Mucosa of rectum (tissue), 2 donors: ENCODE data around the gene ORC6.
A peak's percentile ranks its signal among the peaks of the same experiment; 100 is the strongest.
"Not testable (repeated sequence)": the region's sequence is repeated elsewhere in the genome, so short reads cannot be mapped to it uniquely, and the experiment has no call there.

Experiments used
- H3K27ac ChIP-seq, 2 donors: one replicate each; pipeline ENCODE4 v1.7.0; 2013; ENCODE audit warnings: inconsistent platforms in 2 of 2, low read depth in 2 of 2, low read length in 2 of 2
- H3K27me3 ChIP-seq, 2 donors: one replicate each; pipeline ENCODE4 v1.7.0; 2013; ENCODE audit warnings: low read length in 2 of 2; ENCODE audit not compliant: control insufficient read depth in 2 of 2, insufficient read depth in 2 of 2
- H3K36me3 ChIP-seq, 2 donors: one replicate each; pipeline ENCODE4 v1.7.0; 2013; ENCODE audit warnings: low read length in 2 of 2; ENCODE audit not compliant: control insufficient read depth in 2 of 2, insufficient read depth in 2 of 2
- H3K4me1 ChIP-seq, 2 donors: one replicate each; pipeline ENCODE4 v1.7.0; 2013; ENCODE audit warnings: low read length in 2 of 2, mild to moderate bottlenecking in 1 of 2; ENCODE audit not compliant: control insufficient read depth in 2 of 2, insufficient read depth in 2 of 2
- H3K4me3 ChIP-seq, 2 donors: one replicate each; pipeline ENCODE4 v1.7.0; 2013; ENCODE audit warnings: low read length in 2 of 2
- H3K9ac ChIP-seq, 2 donors: one replicate each; pipeline ENCODE4 v1.7.0; 2013; ENCODE audit warnings: low read length in 2 of 2, low read depth in 1 of 2, mild to moderate bottlenecking in 1 of 2
- H3K9me3 ChIP-seq, 2 donors: one replicate each; pipeline ENCODE4 v1.7.0; 2013; ENCODE audit warnings: low read length in 2 of 2; ENCODE audit not compliant: control insufficient read depth in 2 of 2
- donor health status: healthy.
- donor health status: Normal muscosa, but diverticular disease.

The ORC6 gene

DNA sequence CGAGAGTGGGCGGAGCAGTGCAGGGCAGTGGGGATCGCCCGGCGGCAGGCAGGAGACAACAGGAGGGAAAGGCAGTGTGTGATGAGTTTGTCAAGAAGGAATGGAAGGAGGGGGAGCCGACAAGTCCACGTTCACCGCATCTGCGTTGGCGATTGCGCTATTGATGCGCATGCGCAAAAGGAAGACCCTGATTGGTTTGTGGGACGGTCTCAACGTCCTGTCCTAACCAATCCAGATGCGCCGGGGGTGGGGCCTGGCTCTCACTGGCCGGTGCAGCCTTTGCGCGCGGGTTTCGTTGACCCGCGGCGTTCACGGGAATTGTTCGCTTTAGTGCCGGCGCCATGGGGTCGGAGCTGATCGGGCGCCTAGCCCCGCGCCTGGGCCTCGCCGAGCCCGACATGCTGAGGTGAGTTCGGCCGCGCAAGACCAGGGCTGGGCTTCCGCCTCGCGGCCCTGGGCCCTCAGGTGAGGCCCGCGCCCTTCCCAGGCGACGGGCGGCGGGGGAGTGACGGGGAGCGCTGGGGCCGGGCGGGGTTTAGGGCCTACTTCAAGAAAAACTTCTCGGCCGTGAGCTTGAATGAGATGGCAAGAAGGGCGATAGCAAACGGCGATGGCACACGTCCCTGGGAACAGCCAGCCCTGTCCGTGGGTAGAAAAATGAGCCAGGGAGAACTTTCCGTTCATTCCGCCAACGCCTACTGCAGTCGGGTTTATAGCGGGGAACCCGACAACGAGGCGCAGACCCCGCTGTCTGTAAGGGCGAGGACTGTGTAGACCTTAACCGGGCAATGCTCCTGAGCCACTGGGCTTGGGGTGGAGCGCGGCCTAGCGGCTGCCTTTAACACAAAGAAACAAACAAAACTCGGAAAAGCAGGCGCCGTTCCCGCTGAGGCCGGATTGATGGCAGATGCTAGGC, at the start of gene ORC6:
Gene ORC6 (plus strand): TSS at position 295 of the 916 bp plus-strand sequence. CDS start 47 bp downstream, at position 342.
- no peaks in the 10 kb centered on the region for H3K27me3 ChIP-seq
- H3K9ac ChIP-seq, result peak within 1 kb of the TSS; percentile 84 to 97
- H3K4me1 ChIP-seq, result peaks cover 26% of the 10 kb centered on the region in 2 donors
- no peaks in the 10 kb centered on the region for H3K36me3 ChIP-seq
- H3K4me3 ChIP-seq, result peak within 1 kb of the TSS; percentile 99
- peak within 1 kb of the TSS; percentile 98 to 99 for H3K27ac ChIP-seq
- no peaks in the 10 kb centered on the region for H3K9me3 ChIP-seq

- H3K4me3 ChIP-seq, result no peak overlapping the region
- H3K36me3 ChIP-seq, result no peaks in the 10 kb centered on the region
- H3K27ac ChIP-seq, result no peak overlapping the region
- H3K27me3 ChIP-seq, result no peaks in the 10 kb centered on the region
- no peaks in the 10 kb centered on the region for H3K9me3 ChIP-seq
- H3K4me1 ChIP-seq, result no peaks in the 10 kb centered on the region
- no peak overlapping the region for H3K9ac ChIP-seq
Observed at GRCh38 chr16:46648656-46649055, 40.8 kb upstream of the ORC6 start.

DNA sequence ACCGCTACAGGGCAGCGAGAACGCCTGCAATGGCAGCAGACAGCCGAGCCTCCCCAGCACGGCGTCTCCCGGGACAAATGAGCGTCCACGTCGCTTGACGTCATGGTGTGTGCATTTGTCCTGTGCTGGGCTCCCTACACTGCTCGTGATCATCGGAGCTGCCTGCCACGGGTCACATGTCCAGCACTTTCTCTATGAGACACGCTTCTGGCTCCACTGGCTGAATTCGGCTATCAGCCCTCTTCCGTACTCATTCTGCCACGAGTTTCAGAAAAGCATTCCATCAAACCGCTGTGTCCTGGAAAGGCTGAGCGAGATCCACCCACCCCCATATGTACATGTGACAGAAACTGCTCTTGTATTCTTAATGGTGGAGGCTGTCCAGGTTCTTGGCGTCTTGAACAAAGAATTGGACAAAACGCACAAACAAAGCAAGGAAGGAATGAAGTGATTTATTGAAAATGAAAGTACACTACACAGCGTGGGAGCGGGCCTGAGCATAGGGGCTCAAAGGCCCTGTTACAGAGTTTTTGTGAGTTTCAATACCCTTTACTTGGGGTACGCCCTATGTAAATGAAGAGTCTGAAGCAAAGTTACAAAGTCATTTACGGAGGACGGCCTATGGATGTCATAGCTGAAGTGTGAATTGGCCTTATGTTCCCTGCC, 39.7 kb upstream of the ORC6 start:
- Histone ChIP-seq H3K9me3 (no peaks in the 10 kb centered on the region), H3K36me3 (no peaks in the 10 kb centered on the region), H3K27ac (peak overlapping the region in 1 of 2 donors; percentile 41), H3K9ac (no peak overlapping the region), H3K4me3 (peak overlapping the region in 1 of 2 donors; percentile 17), H3K4me1 (no peaks in the 10 kb centered on the region), H3K27me3 (no peaks in the 10 kb centered on the region)

DNA sequence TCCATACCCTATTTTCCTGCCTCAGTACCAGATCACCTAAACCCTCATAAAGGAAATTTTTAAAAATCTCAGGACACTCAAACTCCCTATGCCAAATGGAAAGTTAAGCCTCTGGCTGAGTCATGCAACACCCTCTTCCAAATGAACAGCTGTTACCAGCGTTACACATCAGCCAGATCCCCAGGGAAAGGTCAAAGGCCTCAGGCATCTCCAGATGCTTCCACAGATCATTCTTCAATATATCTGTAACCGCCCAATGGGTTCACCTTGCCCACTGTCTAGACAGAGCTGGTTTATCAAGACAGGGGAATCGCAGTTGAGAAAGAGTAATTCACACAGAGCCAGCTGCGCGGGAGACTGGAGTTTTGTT, 39.2 kb upstream of the ORC6 start:
- H3K27ac ChIP-seq, result peak overlapping the region in 1 of 2 donors; percentile 41
- H3K27me3 ChIP-seq, result no peaks in the 10 kb centered on the region
- H3K9me3 ChIP-seq, result no peaks in the 10 kb centered on the region
- no peaks in the 10 kb centered on the region for H3K36me3 ChIP-seq
- H3K9ac ChIP-seq, result no peak overlapping the region
- H3K4me1 ChIP-seq, result no peaks in the 10 kb centered on the region
- no peak overlapping the region for H3K4me3 ChIP-seq

- Histone ChIP-seq H3K27me3 (no peaks in the 10 kb centered on the region), H3K9me3 (no peaks in the 10 kb centered on the region), H3K27ac (no peak overlapping the region), H3K4me1 (no peaks in the 10 kb centered on the region), H3K4me3 (no peak overlapping the region), H3K9ac (no peak overlapping the region), H3K36me3 (no peaks in the 10 kb centered on the region)
Observed at GRCh38 chr16:46651305-46651704, 38.2 kb upstream of the ORC6 start.

GRCh38 chr16:46658925-46659324, 30.5 kb upstream of the ORC6 start:
- Histone ChIP-seq H3K27me3 (no peaks in the 10 kb centered on the region), H3K9ac (no peak overlapping the region), H3K4me3 (no peak overlapping the region), H3K36me3 (peaks cover 31 to 40% of the 10 kb centered on the region in 2 donors), H3K27ac (no peak overlapping the region), H3K9me3 (no peaks in the 10 kb centered on the region), H3K4me1 (no peaks in the 10 kb centered on the region)

DNA sequence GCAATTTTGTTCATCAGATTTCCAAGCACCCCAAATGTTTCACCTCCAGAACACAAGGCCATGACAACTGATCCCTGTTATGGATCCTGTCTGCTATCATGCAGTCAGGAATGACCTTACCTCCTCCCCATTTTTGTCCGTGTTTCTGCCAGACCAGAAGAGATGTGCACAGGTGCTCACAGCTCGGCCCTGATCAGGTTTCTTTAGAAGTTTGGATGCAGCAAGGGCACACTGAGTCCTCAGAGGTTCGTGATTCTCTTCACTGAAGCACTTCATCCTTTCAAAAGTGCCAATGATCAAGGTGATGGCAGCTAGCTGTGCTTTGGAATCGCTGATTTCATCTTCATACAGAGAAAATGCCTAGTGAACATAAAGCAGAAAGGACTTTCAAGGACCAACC, 27.3 kb upstream of the ORC6 start:
- H3K9me3 ChIP-seq, result no peaks in the 10 kb centered on the region
- H3K4me1 ChIP-seq, result no peaks in the 10 kb centered on the region
- peaks cover 43 to 51% of the 10 kb centered on the region in 2 donors for H3K36me3 ChIP-seq
- no peak overlapping the region for H3K4me3 ChIP-seq
- no peaks in the 10 kb centered on the region for H3K27me3 ChIP-seq
- H3K27ac ChIP-seq, result no peak overlapping the region
- H3K9ac ChIP-seq, result no peak overlapping the region

- H3K27me3 ChIP-seq, result no peaks in the 10 kb centered on the region
- H3K4me3 ChIP-seq, result no peak overlapping the region
- no peaks in the 10 kb centered on the region for H3K9me3 ChIP-seq
- H3K27ac ChIP-seq, result no peak overlapping the region
- H3K36me3 ChIP-seq, result peaks cover 38 to 68% of the 10 kb centered on the region in 2 donors
- H3K9ac ChIP-seq, result peak overlapping the region in 1 of 2 donors; percentile 17
- no peaks in the 10 kb centered on the region for H3K4me1 ChIP-seq
Observed at GRCh38 chr16:46673320-46674013, 16.0 kb upstream of the ORC6 start.

- H3K9ac ChIP-seq, H3K27me3 ChIP-seq, H3K4me1 ChIP-seq, H3K27ac ChIP-seq, H3K9me3 ChIP-seq, H3K4me3 ChIP-seq: not testable (repeated sequence)
- peaks cover 30 to 51% of the 10 kb centered on the region in 2 donors for H3K36me3 ChIP-seq
Observed at GRCh38 chr16:46677943-46678342, 11.5 kb upstream of the ORC6 start.

- not testable (repeated sequence) for H3K9me3 ChIP-seq, H3K27ac ChIP-seq, H3K4me3 ChIP-seq, H3K4me1 ChIP-seq, H3K27me3 ChIP-seq, H3K9ac ChIP-seq
- H3K36me3 ChIP-seq, result peaks cover 18 to 26% of the 10 kb centered on the region in 2 donors
Observed at GRCh38 chr16:46681867-46682266, 7.6 kb upstream of the ORC6 start.
